Astrocyte of the spinal cord (primary cell): ENCODE data around the gene ZBTB20.

Experiments
- DNase-seq: peaks from one replicate; pipeline ENCODE4 v3.0.0; 2011; ENCODE audit warnings: low read depth, low spot score
- H3K4me3 ChIP-seq: 2 replicates; pipeline ENCODE4 v1.5.1; 2011; ENCODE audit warnings: low read depth, mild to moderate bottlenecking, low read length, moderate library complexity
- CTCF ChIP-seq: IDR thresholded peaks from 2 replicates; pipeline ENCODE4 v1.5.1; 2012; ENCODE audit warnings: low read depth, mild to moderate bottlenecking, low read length, inconsistent platforms
- in situ Hi-C: cut with HindIII; loops from 2 replicates; pipeline ENCODE4 v1.10.0; 2017; ENCODE audit warnings: low sequenced_read_pairs

ZBTB20 gene

GRCh38 chr3:115082260-115082659 is 64.8 kb downstream of the ZBTB20 start:
- H3K4me3 ChIP-seq = no peak overlapping the region

GRCh38 chr3:115081444-115081843 is 65.6 kb downstream of the ZBTB20 start:
- no peak for DNase-seq
- in situ Hi-C loops = no loop called here
- no peak overlapping the region for H3K4me3 ChIP-seq
- TF ChIP-seq CTCF = peak; percentile 1

More at GRCh38 chr3:115082260-115082659, 64.8 kb downstream of the ZBTB20 start:
- TF ChIP-seq CTCF = no peak
- in situ Hi-C loops = no loop called here
- no peak for DNase-seq

GRCh38 chr3:115077501-115078250 is 69.4 kb downstream of the ZBTB20 start:
- DNase-seq = no peak
- in situ Hi-C loops = no loop called here

GRCh38 chr3:115074502-115074901 is 72.6 kb downstream of the ZBTB20 start:
- in situ Hi-C loops = no loop called here
- TF ChIP-seq CTCF = no peak
- no peak overlapping the region for H3K4me3 ChIP-seq
- DNase-seq = peak; percentile 22

More at GRCh38 chr3:115077501-115078250, 69.4 kb downstream of the ZBTB20 start:
- H3K4me3 ChIP-seq = no peak overlapping the region
- TF ChIP-seq CTCF = no peak

GRCh38 chr3:115072265-115073021 is 74.6 kb downstream of the ZBTB20 start:
- in situ Hi-C loops = no loop called here
- TF ChIP-seq CTCF = no peak
- no peak overlapping the region for H3K4me3 ChIP-seq
- DNase-seq = peak; percentile 49

GRCh38 chr3:115071601-115072000 is 75.5 kb downstream of the ZBTB20 start:
- TF ChIP-seq CTCF = no peak
- in situ Hi-C loops = no loop called here
- no peak overlapping the region for H3K4me3 ChIP-seq
- DNase-seq = peak; percentile 57
